ENCODE results near the gene MRPL54.

The MRPL54 gene

DNA sequence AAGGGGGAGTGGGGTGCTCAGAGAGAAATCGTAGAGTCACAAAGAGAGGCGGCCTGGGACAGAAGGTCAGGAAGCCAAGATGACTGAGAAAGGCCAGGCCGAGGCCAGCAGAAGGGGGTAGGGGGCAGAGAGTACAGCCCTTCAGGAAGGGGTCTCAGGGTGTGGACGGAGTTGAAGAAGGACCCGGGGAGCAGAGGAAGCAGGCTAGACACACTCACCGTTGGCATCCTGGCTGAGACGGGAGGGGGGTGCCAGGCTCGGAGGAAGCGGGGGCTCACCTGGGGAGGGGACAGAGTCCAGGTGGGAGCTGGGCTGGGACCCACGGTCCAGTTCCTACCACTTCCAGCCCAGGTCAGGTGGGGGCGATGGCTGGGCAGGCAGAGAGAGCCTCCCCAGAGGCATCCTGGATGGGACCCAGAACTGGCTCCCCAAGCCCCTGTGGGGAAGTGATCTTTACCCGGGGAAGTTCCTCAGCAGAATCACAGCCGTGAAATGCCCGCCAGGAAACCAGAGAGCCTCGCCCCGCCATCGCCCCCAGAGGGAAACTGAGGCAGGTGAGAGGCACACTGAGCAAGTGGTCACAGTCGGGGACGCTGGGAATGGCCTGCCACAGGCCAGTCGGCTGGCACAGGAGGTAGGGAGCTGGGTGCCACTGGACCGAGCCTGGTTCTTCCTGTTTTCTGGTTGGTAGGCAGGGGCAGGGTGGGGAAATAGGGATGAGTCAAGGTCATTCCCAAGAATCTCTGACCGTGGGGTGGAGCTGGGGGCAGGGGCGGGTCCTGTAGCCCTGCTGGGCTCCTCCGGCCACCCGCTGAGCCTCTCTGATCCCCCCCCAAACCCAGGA lies 22.3 kb downstream of the MRPL54 start:
- DNase-seq (ENCODE audit: low read depth in 2 of 3, low spot score in 2 of 3): no peak

GRCh38 chr19:3785451-3785937 lies 23.0 kb downstream of the MRPL54 start:
- DNase-seq (ENCODE audit: low read depth in 2 of 3, low spot score in 2 of 3): no peak

DNA sequence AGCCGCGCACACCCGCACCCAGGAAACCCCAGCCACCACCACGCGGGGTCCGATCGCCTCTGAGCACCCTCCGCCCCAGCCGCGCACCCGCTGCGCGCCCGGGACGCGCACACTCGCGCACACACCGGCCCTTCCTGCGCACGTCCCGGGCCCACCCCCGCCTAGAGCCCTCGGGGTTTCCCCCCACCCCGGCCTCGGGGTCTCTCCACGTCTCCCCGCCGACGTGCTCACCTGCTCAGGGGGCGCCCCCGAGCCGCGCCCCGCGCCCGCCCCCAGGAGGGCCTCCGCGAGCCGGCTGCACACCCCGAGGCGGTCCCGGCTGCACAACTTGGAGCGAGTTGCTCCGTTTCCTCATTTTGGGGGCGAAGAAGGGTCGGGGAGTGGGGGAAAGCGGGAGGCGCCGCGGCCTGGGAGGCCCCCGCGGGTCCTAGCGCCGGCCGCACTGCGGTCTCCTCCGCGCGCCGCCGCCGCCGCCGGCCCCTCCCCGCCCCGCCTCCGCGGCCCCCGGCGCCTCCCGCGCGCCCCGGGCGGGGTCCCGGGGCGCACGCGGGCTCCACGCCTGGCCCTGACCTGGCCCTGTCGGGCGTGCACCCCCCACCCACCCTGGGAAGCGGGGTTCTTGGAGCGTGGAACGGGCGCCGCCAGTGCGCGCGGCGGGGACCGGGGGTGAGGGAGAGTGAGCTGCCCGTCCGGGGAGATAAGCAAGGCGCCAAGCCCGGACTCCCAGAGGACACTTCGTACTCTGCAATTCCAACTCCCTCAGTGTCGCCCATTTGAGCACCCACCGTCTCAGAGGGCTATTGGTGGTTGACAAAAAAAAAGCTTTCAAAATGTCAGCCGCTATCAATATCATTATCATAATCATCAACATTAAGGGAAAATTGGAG lies 23.7 kb downstream of the MRPL54 start, which contains the start of gene MATK:
Gene MATK, minus strand, starts transcription at position 444 of the 887 bp plus-strand sequence. CDS start 1,246 bp downstream, outside the sequence.
- no peak for DNase-seq (ENCODE audit: low read depth in 2 of 3, low spot score in 2 of 3)

GRCh38 chr19:3788996-3789778 lies 26.7 kb downstream of the MRPL54 start:
- DNase-seq (ENCODE audit: low read depth in 2 of 3, low spot score in 2 of 3): peak in 1 of 3 experiments; percentile 20

GRCh38 chr19:3790209-3790734 lies 27.8 kb downstream of the MRPL54 start:
- no peak for DNase-seq (ENCODE audit: low read depth in 2 of 3, low spot score in 2 of 3)

DNA sequence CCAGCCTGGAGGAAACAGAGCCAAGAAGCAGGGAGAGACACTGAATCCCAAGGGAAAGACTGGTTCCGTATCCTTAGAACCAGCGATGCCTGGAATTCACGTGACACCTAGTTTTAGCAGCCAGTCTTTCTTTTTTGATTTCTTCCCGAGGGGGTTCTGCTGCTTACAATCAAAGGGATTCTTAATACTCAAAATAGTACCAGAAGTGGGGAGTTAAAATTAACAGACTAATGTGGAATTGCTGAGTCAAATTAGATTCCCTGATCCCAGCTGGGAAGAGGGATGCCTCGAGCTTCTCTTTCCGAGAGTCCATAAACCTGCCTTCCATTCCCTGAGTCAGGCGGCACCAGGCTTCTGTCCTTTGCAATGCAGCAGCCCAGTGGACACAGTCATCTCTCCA lies 28.5 kb downstream of the MRPL54 start:
- DNase-seq (ENCODE audit: low read depth in 2 of 3, low spot score in 2 of 3): no peak

GRCh38 chr19:3792114-3792513 lies 29.6 kb downstream of the MRPL54 start:
- DNase-seq (ENCODE audit: low read depth in 2 of 3, low spot score in 2 of 3): no peak

DNA sequence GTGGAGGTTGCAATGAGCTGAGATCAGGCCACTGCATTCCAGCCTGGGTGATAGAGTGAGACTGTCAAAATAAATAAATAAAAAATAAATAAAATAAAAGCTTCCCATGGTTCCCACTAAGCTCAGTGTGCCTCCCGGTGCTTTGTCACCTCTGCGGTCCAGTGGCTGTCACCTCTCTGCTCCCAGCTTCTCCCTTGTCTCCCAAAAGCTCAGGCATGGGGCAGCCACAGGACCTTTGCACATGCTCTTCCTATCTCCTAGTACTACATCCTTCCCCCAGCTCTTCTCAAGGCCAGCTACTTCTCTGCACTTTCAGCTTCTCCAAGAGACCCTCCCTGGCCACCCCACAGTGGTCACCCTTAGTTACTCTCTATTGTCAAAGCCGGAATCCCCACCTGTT lies 31.3 kb downstream of the MRPL54 start:
- DNase-seq (ENCODE audit: low read depth in 2 of 3, low spot score in 2 of 3): no peak

- no peak for DNase-seq (ENCODE audit: low read depth in 2 of 3, low spot score in 2 of 3)
Measured at GRCh38 chr19:3796358-3796757, 33.9 kb downstream of the MRPL54 start.

- DNase-seq (ENCODE audit: low read depth in 2 of 3, low spot score in 2 of 3): no peak
Measured at GRCh38 chr19:3798137-3798536, 35.7 kb downstream of the MRPL54 start.

DNA sequence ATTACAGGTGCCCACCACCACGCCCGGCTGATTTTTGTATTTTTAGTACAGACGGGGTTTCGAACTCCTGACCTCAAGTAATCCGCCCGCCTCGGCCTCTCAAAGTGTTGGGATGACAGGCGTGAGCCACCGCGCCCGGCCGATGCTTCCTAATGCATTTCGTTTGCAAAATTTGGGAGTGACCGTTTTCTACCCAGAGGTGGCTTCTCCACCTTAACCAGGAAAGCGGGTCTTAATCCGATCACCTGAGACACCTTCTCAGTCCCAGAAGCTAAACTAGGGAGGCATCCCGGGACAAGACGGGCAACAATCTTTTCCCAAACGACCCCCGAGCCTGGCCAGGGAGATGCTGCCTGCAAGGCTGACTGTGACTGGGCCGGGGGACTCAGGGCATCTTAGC lies 38.5 kb downstream of the MRPL54 start:
- no peak for DNase-seq (ENCODE audit: low read depth in 2 of 3, low spot score in 2 of 3)

DNA sequence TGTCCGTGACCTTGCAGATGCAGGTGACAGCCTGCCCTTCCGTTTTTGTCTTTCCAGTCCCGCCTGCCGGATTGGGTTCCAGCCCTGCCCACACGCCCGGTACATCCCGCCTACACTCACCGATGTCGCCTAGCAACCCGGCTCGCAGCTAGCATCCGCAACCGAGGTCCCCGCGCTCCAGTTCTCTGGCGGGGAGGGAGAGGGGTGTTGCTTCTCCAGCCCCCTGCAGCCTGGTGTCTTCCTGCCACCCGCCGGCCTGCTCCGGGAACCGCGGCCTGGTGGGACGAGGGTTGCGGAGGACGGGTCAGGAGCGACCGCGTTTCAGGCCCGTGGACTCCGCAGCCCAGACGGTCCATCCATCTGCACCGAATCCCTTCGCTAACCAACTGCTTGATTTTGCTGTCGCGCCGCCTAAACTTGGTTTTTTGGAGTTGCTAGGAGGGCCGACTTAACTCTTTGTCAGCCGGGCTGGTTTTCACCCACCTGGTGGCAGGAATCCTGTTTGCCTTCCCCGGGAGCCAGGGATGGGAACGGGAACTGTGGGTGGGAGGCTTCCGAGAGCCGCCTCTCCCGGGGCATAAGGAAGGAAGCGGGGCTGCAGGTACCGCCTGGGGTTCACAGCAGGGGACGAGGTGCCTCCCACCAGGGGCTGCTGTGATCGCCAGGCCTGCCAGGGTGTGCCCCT lies 39.1 kb downstream of the MRPL54 start:
- DNase-seq (ENCODE audit: low read depth in 2 of 3, low spot score in 2 of 3): no peak

DNA sequence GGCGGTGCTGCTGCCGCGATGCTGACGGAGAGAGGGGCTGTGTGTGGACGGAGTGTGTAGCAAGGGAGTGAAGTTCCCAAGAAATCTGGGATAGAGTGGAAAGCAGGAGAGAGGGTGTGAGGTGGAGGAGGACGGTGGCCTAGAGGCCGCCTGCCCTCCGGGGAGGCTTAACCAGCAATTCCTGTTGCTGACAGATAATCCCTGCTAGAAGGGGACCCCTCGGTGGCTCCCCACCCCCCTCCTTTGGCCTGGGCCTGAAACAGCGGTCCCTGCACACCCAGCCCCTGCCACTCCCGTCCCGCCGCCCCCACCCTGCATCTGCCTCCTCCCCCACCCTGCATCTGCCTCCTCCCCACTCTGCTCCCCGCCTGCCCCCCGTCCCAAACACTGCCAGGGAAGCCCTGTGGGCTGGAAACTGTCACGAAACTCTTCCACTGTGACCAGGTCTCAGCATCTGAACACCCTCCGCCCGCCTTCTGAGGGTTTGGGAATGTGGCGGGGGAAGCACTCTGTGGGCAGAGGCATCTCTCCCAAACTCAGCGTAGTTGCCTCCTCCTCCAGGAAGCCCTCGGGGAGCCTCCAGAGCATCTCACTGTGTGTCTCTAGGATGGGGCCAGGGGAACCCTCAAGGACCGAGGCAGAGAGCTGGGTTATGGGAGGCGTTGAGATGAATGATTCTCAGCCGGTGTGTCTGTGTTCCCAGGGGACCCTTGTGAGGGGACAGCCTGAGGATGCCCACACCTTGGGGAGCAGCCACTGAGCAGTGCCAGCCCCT lies 40.8 kb downstream of the MRPL54 start:
- no peak for DNase-seq (ENCODE audit: low read depth in 2 of 3, low spot score in 2 of 3)

DNA sequence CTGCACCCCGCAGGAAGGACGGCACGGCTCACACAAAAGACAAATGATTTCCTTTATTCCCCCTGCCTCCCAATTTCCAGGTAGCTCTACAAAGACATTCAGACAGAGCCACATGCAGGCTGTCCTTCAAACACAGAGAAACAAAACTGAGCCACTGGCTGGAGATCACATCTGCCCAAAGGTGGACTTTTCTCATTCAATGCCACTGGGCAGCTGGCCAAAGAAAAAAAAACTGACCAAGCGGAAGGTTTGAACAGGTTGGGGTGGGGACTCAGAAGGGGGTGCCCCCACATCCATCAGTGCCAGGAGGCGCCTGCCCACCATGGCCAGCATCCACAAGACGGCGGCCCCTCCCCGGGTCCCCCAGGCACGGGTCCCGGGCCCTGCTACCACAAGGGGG lies 41.5 kb downstream of the MRPL54 start:
- no peak for DNase-seq (ENCODE audit: low read depth in 2 of 3, low spot score in 2 of 3)

DNA sequence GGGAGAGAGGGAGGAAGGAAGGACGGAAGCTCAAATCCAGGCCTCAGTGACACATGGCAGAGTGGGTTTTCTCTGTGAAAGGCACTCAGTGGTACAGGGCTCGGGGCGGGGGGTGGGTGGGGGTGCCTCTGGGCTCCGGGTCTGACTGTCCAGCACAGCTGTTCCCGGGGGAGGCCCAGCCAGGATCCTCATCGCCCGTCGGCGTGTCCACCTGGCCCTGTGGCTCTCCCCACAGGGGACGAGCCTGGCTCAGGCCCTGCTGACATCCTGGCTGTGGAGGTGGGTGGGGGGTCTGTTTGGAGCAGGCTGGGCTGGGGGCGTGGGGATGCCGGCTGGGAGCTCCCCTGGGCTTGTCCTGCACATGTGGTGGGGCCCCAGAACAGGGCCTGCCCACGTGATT lies 41.9 kb downstream of the MRPL54 start:
- DNase-seq (ENCODE audit: low read depth in 2 of 3, low spot score in 2 of 3): no peak

GRCh38 chr19:3805859-3806258 lies 43.4 kb downstream of the MRPL54 start:
- DNase-seq (ENCODE audit: low read depth in 2 of 3, low spot score in 2 of 3): no peak

DNA sequence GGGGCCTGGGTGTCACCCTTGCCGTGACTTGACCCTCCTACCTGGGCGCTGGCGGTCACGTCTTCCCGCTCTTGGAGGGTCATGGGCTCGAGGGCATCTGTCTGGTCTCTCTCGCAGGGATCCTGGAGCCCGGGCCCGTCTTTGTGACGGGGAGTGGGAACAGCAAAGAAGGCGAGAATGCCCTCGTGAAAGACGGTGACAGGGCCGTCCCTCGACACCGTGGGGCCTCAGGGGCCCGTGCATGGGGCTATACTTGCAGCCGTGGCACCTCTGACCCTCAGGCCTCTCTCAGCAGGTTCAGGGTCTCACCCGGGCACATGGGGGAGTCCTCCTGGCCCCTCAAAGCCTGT lies 44.6 kb downstream of the MRPL54 start:
- DNase-seq (ENCODE audit: low read depth in 2 of 3, low spot score in 2 of 3): no peak

DNA sequence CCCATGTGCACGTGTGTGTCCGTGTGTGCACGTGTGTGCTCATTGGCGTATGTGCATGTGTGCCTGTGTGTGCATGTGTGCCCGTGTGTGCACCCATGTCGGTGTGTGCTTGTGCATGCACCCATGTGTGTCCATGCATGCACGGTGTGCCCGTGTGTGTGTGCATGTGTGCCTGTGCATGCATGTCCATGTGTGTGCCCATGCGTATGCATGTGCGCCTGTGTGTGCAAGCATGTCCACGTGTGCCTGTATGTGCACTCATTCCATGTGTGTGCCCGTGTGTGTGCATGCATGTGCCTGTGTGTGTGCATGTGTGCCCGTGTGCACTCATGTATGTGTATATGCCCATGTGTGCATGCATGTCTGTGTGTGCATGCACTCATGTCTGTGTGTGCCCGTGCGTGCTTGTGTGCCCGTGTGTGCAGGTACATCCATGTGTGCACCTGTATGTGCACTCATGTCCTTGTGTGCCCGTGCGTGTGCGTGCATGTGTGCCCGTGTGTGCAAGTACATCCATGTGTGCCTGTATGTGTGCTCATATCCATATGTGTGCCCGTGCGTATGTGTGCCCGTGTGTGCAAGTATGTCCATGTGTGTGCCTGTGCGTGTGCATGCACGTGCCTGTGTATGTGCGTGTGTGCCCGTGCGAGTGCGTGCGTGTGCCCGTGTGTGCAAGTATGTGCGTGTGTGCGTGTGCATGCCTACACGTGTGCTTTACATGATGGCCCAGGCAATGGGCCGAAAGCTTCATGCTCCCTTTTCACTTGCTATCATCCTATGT lies 45.3 kb downstream of the MRPL54 start:
- DNase-seq (ENCODE audit: low read depth in 2 of 3, low spot score in 2 of 3): no peak
